GM12864 (cell line): ENCODE measurements around the gene TREM1.

Source experiments
- DNase-seq: peaks from one replicate; pipeline ENCODE4 v3.0.0-alpha.2; 2011; ENCODE audit warnings: low read depth
- H3K4me3 ChIP-seq: 2 replicates; pipeline ENCODE4 v1.5.1; 2011; ENCODE audit warnings: mild to moderate bottlenecking, low read depth, low read length, control low read depth
- TF ChIP-seq, protein P1 (sequence below): IDR thresholded peaks from 2 replicates; pipeline ENCODE4 v1.5.1; 2011; ENCODE audit warnings: low read depth, mild to moderate bottlenecking, moderate library complexity, low read length, control low read depth, inconsistent platforms; ENCODE audit errors: missing control alignments

Gene TREM1

DNA sequence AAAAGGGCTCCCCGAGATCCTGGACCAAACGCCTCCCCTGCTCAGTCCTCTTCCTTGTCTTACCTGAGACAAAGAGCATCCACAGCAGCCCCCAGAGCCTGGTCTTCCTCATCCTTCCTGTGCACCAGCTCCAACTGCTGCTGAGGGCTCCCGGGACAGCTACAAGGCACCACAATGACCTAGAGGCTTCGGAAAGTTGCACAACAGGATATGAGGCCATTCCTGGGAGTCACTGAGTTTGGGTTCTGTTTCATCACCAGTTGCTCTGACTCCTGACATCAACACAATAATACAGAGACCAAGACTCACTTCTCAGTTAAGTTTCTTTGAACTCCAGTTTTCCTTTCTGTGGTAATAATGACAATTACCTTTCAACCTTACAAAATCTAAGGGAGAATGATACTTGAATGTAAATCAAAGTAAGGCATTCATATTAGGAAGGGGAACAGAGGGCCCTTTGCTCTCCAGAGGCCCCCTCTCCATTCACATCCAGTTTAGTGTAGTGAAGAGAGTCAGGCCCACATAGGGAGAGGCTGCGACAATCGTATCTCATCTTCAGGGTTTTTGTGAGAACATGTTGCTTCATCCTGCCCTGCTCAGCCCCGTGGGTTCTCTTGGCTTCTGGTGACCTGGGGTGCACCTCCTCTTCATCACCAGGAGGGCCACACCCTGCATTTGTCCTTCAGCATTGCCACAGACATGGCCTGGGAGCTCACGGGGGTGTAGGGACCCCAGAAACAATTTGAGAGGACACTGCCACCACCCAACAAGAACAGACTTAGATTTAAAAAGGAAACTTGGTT, at the start of gene TREM1:
Gene TREM1 (minus strand): TSS at position 139 of the 803 bp plus-strand sequence. CDS start 27 bp downstream, at position 112.
- no peak within 1 kb of the TSS for H3K4me3 ChIP-seq
- DNase-seq: no peak
- TF ChIP-seq, protein P1, sequence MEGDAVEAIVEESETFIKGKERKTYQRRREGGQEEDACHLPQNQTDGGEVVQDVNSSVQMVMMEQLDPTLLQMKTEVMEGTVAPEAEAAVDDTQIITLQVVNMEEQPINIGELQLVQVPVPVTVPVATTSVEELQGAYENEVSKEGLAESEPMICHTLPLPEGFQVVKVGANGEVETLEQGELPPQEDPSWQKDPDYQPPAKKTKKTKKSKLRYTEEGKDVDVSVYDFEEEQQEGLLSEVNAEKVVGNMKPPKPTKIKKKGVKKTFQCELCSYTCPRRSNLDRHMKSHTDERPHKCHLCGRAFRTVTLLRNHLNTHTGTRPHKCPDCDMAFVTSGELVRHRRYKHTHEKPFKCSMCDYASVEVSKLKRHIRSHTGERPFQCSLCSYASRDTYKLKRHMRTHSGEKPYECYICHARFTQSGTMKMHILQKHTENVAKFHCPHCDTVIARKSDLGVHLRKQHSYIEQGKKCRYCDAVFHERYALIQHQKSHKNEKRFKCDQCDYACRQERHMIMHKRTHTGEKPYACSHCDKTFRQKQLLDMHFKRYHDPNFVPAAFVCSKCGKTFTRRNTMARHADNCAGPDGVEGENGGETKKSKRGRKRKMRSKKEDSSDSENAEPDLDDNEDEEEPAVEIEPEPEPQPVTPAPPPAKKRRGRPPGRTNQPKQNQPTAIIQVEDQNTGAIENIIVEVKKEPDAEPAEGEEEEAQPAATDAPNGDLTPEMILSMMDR: no peak

GRCh38 chr6:41335943-41336342, 49.5 kb upstream of the TREM1 start:
- no peak overlapping the region for H3K4me3 ChIP-seq
- TF ChIP-seq, protein P1: no peak
- no peak for DNase-seq

DNA sequence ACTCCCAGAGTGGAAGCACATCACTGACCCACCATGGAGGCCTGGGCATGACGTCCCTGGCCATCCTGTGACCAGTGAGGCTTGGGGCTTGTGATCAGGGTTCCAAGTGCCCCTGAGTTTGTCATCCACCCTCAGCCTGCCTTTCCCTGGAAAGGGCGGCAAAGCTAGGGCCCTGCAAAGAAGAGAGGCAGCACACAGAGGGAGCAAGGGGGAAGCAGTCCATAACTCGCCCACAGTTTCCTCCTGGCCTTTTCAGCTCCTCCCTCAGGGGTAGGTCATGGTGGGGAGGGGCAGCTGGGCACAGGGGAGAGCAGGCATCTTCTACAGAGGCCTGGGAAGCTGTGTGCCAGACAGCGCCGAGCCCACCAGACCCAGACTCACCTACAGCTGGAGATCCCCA, 48.8 kb upstream of the TREM1 start, which contains the start of gene NCR2:
Gene NCR2 (plus strand): TSS at position 313 of the 400 bp plus-strand sequence. CDS start 269 bp downstream, outside the sequence.
- H3K4me3 ChIP-seq: no peak within 1 kb of the TSS
- TF ChIP-seq, protein P1: no peak
- DNase-seq: no peak

DNA sequence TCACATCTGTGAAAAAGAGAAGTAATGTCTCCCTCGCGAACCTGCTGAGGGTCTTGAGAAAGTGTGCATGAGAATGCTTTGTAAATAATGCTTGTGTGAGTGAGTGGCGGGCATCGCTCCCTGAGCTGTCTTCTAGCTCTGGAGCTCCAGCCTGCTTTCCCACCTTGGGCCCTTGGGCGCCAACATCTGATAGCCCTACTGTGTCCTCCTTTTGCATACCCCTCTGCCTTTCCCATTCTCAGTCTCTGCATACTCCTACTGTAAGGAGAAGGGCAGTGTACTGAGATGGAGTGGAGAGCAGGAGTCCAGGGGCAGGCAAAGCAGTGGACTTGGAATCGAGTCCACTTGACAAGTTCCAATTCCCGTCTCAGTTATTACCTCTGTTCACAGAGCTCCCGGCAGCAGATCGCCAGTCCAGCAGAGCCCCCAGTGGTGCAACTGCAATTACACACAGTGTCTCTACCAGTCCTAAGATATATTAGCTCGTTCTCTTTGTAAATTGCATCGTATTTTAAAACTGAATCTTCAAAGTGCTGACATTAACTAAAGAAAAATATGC, 48.1 kb upstream of the TREM1 start:
- TF ChIP-seq, protein P1: peak; percentile 20
- DNase-seq: no peak
- no peak overlapping the region for H3K4me3 ChIP-seq

DNA sequence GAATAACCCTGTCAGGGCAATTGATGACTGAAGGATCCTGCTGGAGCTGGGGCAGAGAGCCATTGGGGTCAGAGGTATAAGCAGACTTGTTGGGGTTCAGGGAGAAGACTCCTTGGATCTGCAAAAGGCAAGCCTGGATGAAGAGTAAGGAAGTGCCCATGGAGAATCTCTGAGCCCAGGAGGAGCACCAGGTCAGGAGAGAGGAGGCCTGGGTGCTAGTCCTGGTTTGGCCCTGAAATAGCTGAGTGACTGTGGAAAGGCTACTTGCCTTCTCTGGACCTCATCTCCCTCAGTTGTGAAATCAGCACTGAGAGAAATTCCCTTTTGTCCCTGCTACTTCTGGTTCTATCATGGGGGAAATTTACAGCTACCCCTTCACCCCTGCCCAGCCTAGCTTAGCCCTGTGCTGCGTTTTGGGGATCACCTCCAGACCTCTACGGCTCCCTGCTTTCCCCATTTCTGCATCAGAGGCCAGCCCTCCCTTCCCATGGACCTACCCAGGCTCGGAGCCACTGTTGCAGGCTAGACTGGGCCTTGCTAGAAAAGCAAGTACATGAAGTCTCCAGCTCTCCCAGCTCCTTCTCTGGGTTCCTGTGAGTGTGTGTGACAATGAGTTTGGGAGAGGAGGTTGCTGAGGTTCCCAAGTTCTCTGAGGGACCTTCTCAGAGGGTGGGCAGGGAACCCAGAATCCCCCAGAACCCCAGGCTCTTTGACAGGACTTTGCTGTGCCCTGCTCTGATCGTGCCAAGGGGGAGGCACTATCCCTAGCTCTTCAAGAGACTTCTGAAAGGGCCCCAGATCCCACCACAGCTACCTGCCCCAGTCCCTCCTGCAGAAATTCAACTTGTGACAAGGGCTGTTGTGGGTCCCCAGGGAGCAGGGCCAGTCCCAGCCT, 46.6 kb upstream of the TREM1 start:
- no peak overlapping the region for H3K4me3 ChIP-seq
- TF ChIP-seq, protein P1: no peak
- no peak for DNase-seq

DNA sequence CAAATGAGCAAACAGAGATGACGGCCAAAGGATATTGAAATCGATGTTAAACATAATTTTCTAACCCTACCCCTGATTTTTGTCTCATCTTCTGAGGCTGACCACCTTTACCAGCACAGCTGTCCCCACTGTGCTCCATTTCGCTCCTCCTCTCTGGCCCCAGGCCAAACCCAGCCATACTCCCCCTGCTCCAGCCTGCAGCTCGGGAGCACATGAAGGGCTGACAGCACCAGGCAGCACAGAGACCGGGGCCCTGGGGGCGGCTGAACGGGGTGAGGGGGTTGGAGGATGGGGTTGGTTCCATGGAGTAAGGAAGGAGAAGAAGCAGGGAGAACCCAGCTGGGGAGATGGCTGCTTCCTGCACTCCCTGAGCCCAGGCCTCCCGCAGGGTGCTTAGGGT, 45.8 kb upstream of the TREM1 start:
- H3K4me3 ChIP-seq: no peak overlapping the region
- no peak for DNase-seq
- TF ChIP-seq, protein P1: no peak
